HG03571 (cell line): ENCODE results near the gene NANP.
"Not testable (repeated sequence)": the region's sequence is repeated elsewhere in the genome, so short reads cannot be mapped to it uniquely, and the experiment has no call there.

Source experiments
- ATAC-seq: cut with Tn5 transposase; IDR thresholded peaks from one replicate; pipeline ENCODE4 v1.9.1; 2021; ENCODE audit not compliant: unreplicated experiment

Gene NANP, protein sequence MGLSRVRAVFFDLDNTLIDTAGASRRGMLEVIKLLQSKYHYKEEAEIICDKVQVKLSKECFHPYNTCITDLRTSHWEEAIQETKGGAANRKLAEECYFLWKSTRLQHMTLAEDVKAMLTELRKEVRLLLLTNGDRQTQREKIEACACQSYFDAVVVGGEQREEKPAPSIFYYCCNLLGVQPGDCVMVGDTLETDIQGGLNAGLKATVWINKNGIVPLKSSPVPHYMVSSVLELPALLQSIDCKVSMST

DNA sequence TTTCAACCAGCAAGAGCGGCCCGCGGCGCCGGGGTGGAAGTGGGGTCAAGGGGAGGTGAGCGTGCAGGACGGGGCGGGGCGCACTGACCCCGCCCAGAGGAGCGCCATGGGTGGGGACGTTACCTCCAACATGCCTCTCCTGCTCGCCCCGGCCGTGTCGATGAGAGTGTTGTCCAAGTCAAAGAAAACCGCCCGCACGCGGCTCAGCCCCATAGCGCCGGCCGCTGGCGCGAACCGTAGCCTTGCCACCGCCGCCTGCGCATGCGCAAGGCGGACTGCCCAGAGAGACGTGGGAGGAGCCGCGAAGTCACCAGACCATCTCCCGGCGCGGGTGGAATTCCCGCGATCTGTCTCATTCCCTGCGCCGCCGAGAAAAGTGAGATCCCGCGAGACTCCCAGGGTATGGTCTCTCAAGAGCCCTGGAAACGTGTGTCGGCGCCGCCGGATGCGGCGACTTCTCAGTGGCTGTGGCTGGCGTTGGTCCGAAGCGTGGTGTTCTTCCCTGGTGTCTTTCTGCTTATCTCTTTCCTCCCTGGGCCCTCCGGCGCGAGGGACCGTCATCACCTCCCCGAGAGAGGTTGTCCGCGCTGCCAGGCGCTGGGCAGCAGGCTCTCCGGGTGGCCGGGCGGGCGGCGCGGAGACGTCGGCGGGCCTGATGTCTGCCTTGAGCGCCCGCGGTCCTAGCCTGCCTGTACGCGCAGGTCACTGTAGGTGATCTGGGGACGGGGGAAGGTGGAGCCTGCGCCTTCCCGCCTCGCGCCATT, at the start of gene NANP:
TSS of gene NANP (minus strand) at position 279 of the 764 bp plus-strand sequence. CDS start at position 213, 66 bp downstream.
- ATAC-seq, result peak; percentile 86

DNA sequence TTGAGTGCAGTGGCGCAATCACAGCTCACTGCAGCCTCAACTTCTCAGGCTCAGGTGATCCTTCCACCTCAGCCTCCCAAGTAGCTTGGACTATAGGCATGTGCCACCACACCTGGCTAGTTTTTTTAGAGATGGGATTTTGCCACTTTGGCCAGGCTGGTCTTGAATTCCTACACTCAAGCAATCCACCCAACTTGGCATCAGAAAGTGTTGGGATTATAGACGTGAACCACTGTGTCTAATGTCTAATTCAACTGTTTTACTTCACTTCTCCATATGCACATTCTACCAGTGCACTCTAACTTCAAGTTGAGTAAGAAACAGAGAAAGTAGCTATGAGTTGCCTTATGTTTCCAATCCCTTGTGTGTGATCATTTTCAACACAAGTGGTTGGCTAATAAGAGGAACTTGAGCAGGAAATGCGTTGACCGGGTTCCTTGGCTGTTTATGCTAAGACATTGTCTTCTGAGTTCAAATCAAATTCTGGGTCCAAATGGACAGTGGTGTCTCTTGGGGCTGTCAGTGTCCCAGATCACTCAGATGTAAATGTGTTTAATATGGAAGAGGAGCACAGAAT, 48.9 kb upstream of the NANP start:
- no peak for ATAC-seq

DNA sequence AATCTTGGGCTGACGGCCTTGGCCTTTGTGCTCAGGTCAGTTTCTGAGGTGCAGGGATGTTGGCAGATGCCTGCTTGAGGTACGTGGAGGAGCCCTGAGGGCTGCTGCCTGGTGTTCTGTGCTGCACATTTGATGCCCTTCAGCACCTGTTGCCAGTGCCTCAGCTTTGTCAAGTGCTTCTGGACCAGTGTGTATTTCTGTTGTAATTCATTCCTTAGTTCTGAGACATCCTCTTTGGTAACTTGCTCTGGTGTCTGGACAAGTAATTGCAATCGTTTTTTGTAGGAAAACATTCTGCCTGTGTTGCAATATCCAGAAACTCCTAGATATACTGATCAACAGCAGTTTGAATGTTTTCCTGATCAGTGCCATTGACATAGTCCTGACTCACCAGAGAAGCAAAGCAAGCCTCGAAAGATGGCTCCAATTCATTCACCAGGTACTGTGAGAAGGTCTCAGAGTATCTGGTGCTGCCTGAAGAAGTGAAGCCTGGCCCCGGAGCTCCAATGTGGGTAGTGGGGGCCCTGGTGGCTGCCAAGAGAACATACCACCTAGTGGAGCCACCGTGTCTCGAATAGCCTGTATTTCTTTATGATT, 46.1 kb upstream of the NANP start:
- no peak for ATAC-seq

DNA sequence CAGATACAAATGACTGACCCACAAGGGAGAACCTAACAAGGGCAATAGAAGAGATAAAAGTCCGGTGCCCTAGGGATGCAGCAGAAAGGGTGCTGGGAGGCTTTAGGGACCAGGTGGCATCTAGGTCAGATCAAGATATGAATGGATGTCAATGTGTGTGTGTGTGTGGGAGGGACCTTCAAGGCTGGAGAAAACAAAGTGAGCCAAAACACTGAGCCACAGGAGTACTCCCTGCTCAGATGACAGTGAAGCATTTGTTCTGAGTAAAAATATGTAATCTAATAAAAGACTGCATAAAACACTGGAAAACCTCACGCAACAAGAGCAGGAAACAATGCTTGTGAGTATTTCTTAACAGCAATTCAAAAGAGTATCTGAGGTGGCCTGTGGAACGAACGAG, 44.6 kb upstream of the NANP start:
- ATAC-seq, result no peak

DNA sequence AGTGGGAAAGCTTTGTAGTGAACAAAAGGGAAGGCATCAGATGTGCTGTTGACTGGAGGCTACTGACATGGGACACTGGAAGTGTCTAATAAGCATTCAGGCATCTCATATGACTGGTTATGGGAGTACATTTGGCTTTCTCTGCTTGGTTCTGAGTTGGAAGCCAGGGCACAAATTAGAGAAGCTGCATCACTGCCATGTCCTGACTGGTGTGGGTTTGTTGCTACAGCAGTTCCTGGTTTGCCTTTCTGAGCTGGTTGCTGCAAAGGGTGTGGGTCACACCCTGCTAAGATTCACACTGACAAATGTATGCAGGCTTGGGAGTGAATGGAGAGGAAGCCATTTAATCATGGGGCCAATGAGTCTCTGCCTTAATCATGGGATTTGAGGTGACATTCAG, 36.2 kb upstream of the NANP start:
- no peak for ATAC-seq

DNA sequence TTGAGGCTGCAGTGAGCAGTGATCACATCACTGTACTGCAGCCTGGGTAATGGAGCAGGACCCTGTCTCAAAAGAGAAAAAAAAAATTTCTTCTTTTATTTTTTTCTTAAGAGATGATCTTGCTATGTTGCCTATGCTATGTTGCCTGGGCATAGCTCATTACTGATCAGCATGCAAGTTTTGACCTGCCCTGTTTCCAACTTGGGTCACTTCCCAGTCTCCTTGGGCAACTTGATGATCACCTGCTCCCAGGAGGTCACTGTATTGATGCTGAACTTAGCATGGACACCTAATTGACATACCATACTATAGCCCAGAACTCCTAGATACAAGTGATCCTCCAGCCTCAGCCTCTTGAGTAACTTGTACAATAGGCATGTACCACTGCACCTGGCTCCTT, 30.7 kb upstream of the NANP start:
- no peak for ATAC-seq

DNA sequence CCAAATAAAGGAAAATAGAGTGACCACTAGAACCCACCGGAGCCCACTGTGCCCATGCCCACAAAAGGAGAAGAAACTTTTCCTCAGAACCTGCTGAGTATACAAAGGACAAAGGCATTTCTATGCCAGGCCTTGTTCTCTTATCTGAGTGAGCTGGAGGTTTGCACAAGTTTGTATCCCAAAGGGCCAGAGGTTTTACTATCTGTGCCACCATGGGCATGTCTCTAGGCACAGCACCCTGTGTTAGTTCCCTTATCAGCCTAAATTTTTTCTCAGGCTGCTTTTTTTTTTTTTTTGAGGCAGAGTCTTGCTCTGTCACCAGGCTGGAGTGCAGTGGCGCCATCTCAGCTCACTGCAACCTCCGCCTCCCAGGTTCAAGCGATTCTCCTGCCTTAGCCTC, 29.1 kb upstream of the NANP start:
- ATAC-seq, result not testable (repeated sequence)

DNA sequence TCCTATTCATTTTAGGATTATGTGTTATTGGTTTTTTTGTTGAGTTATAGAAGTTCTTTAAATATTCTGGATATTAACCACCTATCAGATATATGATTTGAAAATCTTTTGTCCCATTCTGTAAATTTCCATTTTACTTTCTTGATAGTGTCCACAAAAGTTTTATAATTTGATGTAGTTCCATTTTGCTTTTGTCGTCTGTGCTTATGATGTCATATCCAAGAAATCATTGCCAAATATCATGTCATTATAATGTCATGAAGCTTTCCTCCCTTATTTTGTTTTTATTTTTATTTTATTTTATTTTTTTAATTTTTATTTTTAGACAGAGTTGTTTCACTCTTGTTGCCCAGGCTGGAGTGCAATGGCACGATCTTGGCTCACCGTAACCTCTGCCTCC, 21.0 kb upstream of the NANP start:
- no peak for ATAC-seq

DNA sequence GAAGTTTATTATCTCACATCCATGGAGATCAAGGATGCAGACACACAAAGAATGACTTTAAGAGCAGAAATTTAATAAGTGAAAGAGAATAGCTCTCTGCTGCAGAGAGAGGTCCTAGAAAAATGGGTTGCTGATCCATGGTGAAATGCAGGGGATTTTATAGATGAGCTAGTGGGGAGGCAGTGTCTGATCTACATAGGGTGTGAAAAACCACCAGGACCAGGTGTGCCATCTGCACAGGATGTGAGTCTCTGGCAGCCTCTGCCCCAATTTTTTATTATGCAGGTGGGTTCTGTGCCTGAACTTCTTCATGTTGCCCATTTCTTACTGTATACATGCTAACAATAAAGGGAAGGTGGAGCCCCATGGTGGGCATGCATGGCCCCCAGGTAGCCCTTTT, 19.9 kb upstream of the NANP start:
- no peak for ATAC-seq

DNA sequence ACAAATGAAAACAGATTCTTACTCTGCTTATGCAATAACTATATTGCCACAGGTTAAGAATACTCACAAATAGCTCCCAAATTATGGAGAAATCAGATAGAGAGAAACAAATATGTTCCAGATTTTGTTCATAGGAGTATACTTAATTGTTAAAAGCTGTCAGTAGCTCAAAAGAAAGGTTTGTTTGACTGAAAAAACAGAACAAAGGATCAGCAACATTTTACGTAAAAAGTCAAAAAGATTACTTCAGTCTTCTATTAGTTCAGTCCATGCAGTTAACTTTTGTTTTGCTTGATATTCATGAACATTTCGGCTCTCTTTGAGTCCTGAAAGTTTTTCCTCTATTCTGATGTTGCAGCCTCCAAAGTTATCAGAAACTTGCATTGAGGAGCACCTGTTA, 13.4 kb upstream of the NANP start:
- ATAC-seq, result no peak

DNA sequence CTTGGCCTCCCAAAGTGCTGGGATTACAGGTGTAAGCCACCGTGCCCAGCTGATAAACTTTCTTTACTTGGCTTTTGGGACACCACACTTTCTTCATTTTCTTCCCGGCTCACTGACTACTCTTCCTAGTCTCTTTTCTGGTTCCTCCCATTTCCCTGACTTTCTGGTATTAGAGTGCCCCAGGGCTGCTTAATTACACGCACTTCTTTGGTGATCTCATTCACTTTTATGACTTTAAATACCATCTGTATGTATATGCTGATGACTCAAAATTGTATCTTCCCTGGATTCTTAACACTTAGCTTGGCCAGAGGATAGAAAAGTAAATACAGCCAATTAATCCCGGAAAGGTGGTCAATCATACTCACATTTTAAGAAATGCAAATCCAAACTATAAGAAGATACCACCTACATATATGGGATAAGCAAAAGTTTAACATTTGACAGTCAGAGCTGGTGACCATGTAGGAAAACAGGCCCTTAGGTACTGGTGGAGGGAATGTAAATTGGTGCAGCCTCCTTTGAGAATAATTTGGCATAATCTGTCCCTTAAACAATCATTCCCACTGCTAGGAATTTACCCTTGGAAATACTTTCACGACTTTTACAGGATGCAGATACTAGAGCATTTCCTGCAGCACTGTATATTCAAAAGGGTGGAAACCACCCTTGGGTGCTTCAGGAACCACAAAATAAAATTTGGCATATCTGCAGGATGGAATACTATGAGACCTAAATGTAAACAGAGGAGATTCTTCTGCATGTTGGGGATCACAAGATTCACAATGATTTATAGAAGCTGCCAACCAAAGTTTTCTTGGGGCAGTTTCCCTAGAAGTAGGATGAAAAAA, 9.4 kb upstream of the NANP start:
- no peak for ATAC-seq

DNA sequence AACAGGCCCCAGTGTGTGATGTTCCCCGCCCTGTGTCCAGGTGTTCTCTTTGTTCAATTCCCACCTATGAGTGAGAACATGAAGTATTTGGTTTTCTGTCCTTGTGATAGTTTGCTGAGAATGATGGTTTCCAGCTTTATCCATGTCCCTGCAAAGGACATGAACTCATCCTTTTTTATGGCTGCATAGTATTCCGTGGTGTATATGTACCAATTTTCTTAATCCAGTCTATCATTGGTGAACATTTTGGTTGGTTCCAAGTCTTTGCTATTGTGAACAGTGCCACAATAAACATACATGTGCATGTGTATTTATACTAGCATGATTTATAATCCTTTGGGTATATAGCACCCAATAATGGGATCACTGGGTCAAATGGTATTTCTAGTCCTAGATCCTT, 6.8 kb upstream of the NANP start:
- ATAC-seq, result not testable (repeated sequence)

DNA sequence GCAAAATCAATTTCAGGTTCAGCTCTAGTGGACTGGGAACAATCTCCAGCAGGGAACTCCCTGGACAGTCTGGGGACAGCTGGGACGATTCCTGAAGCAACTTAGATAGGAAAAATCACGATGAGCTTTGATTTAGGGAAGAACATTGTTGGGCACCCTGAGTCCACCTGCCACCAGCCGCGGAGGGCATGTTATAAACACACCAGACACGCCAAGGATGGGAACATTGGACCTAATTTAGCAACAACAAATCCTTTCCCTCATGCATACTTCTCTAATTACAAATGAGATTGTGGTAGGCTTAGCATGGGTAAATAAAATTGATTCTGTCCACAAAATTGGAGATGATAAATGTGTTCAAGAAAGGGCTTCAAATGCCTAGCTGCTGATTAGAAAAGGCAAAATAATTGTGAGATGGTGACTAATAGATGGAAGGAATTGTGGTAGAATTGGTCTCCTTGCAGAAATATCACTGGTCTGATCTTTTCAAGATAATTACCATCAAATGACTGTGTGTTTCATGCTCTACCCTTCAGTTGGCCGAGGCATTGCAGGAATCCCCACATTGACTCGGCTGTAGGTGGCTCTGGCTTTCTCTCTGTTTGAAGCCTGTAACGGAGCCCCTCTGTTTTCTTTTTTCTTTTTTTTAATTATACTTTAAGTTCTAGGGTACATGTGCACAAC, 6.1 kb upstream of the NANP start:
- ATAC-seq, result no peak

DNA sequence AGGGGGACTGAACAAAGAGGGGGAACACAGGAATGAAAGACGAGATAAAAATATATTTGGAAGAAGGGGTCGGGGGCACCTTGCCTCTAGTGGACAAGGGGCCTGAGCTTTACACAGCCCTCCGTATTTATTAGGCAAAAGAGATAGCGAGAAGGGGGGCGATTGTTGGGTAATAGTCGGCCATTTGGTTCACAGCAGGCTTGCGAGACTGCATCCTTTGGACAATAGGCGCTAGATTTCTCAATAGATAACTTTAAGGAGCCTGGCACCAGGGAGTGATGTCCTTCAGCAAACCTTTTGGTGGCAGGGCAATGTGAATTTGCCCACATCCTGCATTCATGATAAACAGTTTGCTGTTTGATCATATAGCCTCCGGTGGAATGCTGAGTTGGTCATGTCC, 3.0 kb upstream of the NANP start:
- ATAC-seq, result no peak

DNA sequence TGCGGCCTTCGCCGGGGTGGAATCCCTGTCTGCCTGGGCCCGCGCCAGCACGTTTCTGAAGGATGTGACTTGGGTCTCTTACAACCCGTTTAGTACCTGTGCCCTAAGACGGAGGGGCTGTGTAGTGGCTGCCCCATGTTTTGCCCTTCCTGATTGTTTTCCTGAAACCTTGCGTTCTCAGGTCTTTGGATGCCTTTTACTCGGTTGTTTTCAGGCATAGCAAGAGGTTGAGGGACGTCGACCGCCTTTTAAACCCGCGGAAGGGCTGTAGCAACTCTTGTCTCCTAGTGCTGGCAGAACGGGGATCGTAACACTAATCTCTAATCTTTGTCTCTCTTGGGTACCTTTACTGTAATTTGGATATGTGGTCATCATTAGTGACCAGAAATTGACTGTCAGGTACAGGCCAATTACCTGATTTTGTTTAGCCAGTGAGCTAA, 706 bp upstream of the NANP start:
- ATAC-seq, result no peak

DNA sequence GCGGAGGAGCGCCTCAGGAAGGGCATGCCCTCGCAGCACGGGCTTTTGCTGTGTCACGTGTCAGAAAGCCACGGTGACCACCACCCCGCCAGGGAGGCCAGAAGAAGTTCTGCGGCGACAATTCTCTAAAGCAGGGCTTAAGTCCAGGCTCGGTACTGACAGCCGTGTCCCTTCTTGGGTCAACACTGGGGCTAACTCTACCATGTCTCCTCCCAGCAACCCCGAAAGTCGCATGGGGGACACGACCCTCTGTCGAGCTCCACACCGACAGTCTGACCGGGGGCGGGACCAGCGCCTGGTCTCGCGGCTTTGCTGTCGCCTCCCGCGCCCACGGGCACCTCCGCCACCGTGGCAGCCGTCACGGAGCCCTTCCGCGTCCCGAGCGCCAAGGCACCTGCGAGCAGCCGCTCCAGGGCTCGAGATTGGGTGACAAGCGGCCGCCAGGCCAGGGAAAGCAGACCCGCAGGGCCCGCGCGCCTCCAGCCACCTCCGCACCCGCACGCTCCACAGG, 534 bp downstream of the NANP start:
- ATAC-seq, result peak; percentile 17

DNA sequence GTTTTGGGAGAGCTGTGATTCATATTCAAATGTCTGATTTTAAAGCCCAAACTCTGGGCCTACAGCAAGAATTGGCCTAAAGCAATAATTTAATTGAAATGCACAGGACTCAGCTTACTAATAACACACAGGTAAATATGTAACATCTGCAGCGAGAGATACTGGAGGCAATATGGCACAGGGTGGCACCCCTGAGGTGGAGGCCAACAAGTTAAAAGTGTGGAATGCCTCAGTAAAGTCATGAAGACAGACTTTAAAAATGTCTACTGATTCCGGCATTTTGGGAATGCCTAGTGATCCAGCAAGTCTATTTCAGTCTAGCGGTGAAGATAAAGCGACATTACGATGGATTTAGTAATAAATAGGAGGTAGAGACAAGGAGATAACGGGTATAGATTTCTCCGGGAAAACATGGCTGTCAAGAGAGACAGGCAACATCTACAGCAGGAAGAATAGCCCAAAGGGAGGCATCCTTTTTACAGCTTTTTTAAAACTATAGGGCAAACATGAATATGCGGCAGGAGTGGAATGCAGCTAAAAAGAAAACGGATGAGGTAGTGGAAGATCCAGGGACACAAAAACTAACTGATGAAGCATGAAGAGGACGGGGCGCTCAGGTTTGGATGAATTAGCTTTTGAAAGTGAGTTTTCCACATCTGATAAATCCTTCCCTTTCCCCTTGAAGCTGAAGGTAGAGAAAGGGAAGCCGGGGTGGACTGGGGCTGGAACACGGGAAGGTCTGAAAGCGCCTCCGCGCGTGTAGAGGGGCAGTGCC, 1.2 kb downstream of the NANP start:
- no peak for ATAC-seq

DNA sequence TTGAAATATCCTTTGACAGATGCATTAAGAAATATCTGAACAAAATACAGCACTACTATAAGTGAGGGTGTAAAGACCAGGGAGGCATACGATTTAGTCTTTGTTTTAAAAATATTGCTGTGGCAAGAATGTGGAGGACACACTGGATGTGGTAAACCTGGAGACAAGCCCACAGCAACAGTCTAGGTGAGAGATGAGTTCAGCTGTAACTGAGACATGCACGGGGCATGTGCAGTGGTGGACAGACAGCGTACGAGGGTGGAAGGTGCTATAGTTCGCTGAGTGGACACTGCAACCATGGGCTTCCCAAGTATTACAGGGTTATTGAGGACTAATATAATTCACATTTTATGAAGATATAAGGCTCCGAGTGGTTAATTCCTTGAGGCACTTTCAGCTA, 1.8 kb downstream of the NANP start:
- no peak for ATAC-seq

DNA sequence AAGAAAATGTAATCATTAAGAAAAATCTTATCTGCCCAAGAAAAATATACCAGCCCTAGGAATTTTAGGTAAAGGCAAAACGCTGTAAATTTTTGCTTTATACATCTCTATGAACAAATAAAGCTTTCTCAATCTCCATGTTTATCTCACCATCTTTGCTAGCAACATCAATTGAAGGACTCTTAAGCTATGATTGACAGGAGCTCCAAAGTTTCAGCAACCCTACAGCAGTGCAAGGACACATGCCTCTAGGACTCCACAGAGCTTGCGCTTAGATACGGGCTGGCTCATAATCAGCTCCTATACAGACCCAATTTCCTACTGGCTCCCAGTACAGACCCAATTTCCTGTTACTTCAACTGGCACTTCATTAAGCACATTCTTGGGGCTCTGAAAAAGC, 4.3 kb downstream of the NANP start:
- no peak for ATAC-seq
